HG03457 (cell line): ENCODE measurements around the gene FYB1.

Experiments used
- ATAC-seq: cut with Tn5 transposase; IDR thresholded peaks from one replicate; pipeline ENCODE4 v1.9.1; 2021; ENCODE audit warnings: moderate number of reproducible peaks; ENCODE audit not compliant: unreplicated experiment

The FYB1 gene

GRCh38 chr5:39164529-39165402 is 54.6 kb downstream of the FYB1 start:
- no peak for ATAC-seq

GRCh38 chr5:39164016-39164415 is 55.3 kb downstream of the FYB1 start:
- ATAC-seq = no peak

GRCh38 chr5:39161578-39161977 is 57.8 kb downstream of the FYB1 start:
- no peak for ATAC-seq

- no peak for ATAC-seq
These were observed 58.7 kb downstream of the FYB1 start for GRCh38 chr5:39160576-39161213.

GRCh38 chr5:39159811-39160490 is 59.4 kb downstream of the FYB1 start:
- ATAC-seq = no peak

GRCh38 chr5:39158786-39159185 is 60.6 kb downstream of the FYB1 start:
- ATAC-seq = no peak

- no peak for ATAC-seq
These were observed 61.2 kb downstream of the FYB1 start for GRCh38 chr5:39158127-39158593.

- no peak for ATAC-seq
These were observed 61.7 kb downstream of the FYB1 start for GRCh38 chr5:39157701-39158100.

- no peak for ATAC-seq
These were observed 63.3 kb downstream of the FYB1 start for GRCh38 chr5:39156082-39156481.

- no peak for ATAC-seq
These were observed 67.6 kb downstream of the FYB1 start for GRCh38 chr5:39151745-39152144.

GRCh38 chr5:39149966-39150365 is 69.4 kb downstream of the FYB1 start:
- no peak for ATAC-seq

- ATAC-seq = no peak
These were observed 70.3 kb downstream of the FYB1 start for GRCh38 chr5:39148983-39149534.

GRCh38 chr5:39146831-39147540 is 72.4 kb downstream of the FYB1 start:
- ATAC-seq = no peak

GRCh38 chr5:39143151-39143860 is 76.1 kb downstream of the FYB1 start:
- no peak for ATAC-seq

- no peak for ATAC-seq
These were observed 78.7 kb downstream of the FYB1 start for GRCh38 chr5:39140558-39141168.

- no peak for ATAC-seq
These were observed 80.5 kb downstream of the FYB1 start for GRCh38 chr5:39138892-39139291.

- no peak for ATAC-seq
These were observed 81.4 kb downstream of the FYB1 start for GRCh38 chr5:39137819-39138451.

- ATAC-seq = no peak
These were observed 82.0 kb downstream of the FYB1 start for GRCh38 chr5:39137391-39137790.

GRCh38 chr5:39132792-39133191 is 86.6 kb downstream of the FYB1 start:
- ATAC-seq = no peak
